Tibial nerve (tissue), 4 donors: ENCODE measurements around the gene RPL6.

ENCODE experiments used
- EP300 ChIP-seq, 2 donors: sonication (generic); formaldehyde crosslinking; IDR thresholded peaks; one replicate each; pipeline ENCODE4 v1.6.1; 2017; ENCODE audit warnings: antibody characterized with exemption in 2 of 2, mild to moderate bottlenecking in 1 of 2
- TF ChIP-seq, protein P1 (sequence below), 5 experiments: fragments of 200-600 bp in 3 of 5; fragments of 450-650 bp in 2 of 5; sonication (generic) in 3 of 5; IDR thresholded peaks; one replicate each; pipeline ENCODE4 v1.5.1; 2016 to 2019; ENCODE audit warnings: antibody characterized with exemption in 5 of 5, mild to moderate bottlenecking in 3 of 5, moderate library complexity in 2 of 5

DNA sequence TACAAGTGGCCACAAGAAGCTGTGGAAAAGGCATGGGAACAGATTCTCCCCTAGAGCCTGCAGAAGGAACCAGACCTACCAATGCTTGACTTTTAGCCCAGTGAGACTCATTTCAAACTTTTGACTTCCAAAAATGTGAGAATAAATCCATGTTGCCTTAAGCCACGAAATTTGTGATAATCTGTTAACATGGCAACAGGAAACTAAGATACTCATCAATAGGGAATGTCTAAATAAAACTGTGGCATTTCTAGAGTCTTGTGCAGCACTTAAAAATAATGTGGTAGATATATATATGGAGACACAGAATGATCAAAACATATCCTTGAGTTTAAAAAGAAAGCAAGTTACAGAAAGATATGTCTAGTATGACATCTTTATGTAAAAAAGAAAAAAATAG lies 39.2 kb downstream of the RPL6 start:
- TF ChIP-seq, protein P1, sequence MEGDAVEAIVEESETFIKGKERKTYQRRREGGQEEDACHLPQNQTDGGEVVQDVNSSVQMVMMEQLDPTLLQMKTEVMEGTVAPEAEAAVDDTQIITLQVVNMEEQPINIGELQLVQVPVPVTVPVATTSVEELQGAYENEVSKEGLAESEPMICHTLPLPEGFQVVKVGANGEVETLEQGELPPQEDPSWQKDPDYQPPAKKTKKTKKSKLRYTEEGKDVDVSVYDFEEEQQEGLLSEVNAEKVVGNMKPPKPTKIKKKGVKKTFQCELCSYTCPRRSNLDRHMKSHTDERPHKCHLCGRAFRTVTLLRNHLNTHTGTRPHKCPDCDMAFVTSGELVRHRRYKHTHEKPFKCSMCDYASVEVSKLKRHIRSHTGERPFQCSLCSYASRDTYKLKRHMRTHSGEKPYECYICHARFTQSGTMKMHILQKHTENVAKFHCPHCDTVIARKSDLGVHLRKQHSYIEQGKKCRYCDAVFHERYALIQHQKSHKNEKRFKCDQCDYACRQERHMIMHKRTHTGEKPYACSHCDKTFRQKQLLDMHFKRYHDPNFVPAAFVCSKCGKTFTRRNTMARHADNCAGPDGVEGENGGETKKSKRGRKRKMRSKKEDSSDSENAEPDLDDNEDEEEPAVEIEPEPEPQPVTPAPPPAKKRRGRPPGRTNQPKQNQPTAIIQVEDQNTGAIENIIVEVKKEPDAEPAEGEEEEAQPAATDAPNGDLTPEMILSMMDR (IDR thresholded peaks at IDR 0.05), result no peak
- TF ChIP-seq EP300 (IDR thresholded peaks at IDR 0.05), result no peak
